ENCODE results near the gene ITGA11. TPM values are rescaled to one million over a fixed set of nuclear protein-coding genes. Genes with fewer than 3 reads are reported as not detected.

Gene ITGA11
- total and polyA plus RNA-seq, 2 donors (not counting 1 experiment from before 2014, with no cell fraction given) = 21.5 to 29.6 TPM

DNA sequence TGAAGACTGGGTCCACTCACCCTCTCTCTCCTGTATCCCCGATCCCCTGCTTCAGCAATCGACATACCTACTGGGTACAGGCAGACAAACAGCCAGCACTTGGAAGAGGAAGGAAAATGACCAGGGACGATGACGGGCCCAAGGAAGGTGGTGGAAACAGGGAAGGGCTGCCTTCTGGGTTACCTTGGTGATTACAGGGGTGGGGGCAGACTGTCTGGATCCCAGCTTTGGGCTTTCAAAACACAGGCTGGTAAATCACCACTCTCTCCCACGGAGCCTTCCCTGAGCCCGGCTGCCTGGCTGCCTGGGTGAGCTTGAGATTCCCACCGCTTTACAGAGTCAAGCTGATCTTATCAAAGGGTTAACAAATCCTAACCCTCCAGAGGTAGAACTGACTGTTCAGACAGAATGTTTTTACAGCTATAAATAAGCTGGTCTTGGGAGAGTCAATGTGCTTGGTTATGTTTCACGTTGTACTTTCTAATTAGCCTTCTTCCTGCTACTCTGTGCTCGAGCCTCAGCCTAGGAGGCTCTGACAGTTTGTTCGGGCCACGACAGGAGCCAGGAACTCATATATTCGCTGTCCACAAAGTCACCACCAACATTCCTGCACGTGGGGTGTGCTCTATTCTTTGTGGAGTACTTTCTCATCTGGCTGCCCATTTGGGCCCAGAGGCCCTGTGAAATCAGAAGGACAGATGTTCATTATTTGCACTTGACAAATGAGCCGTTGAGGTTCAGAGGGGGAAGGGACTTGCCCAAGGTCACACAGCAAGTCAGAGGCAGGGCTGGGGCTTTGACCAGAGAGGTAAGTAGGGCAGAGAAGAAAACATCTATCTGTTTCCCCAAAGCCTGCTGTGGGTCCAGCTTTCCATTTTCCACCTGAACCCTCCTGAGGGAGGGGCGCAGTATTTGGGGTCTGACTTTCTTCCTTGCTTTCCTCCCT, 91.0 kb downstream of the ITGA11 start:
- Histone ChIP-seq H3K4me3 (replicated peaks in 1 of 4; ENCODE audit: control extremely low read depth in 1 of 4, insufficient read depth in 1 of 4, low read depth in 3 of 4, low read length in 4 of 4) (no peak overlapping the region), H3K79me2 (ENCODE audit: control insufficient read depth, insufficient read depth, low read length) (no peaks in the 10 kb centered on the region), H2AFZ (ENCODE audit: low read length) (no peak overlapping the region), H3K4me2 (ENCODE audit: extremely low read depth, insufficient read depth, low read length) (no peak overlapping the region), H3K27ac (ENCODE audit: insufficient read depth, low read length) (no peak overlapping the region), H3K27me3 (ENCODE audit: control insufficient read depth, insufficient read depth, low read length) (peaks cover 7% of the 10 kb centered on the region), H3K9me3 (ENCODE audit: control insufficient read depth, insufficient read depth, low read depth, low read length) (no peaks in the 10 kb centered on the region), H3K9ac (ENCODE audit: insufficient read depth, low read length) (no peak overlapping the region), H3K36me3 (ENCODE audit: control insufficient read depth, insufficient read depth, low read length) (no peaks in the 10 kb centered on the region), H4K20me1 (ENCODE audit: control insufficient read depth, extremely low read depth, insufficient read depth, low read length) (no peaks in the 10 kb centered on the region), H3K4me1 (ENCODE audit: control insufficient read depth, extremely low read depth, insufficient read depth, low read length) (peaks cover 4% of the 10 kb centered on the region)
- peak in 1 of 2 donors; percentile 29 for DNase-seq (ENCODE audit: low read depth in 2 of 2)
- TF ChIP-seq EZH2 (IDR thresholded peaks at IDR 0.05; ENCODE audit: low read length, missing control alignments) = no peak
- TF ChIP-seq, protein P1, sequence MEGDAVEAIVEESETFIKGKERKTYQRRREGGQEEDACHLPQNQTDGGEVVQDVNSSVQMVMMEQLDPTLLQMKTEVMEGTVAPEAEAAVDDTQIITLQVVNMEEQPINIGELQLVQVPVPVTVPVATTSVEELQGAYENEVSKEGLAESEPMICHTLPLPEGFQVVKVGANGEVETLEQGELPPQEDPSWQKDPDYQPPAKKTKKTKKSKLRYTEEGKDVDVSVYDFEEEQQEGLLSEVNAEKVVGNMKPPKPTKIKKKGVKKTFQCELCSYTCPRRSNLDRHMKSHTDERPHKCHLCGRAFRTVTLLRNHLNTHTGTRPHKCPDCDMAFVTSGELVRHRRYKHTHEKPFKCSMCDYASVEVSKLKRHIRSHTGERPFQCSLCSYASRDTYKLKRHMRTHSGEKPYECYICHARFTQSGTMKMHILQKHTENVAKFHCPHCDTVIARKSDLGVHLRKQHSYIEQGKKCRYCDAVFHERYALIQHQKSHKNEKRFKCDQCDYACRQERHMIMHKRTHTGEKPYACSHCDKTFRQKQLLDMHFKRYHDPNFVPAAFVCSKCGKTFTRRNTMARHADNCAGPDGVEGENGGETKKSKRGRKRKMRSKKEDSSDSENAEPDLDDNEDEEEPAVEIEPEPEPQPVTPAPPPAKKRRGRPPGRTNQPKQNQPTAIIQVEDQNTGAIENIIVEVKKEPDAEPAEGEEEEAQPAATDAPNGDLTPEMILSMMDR (conservative IDR thresholded peaks at IDR 0.05 in 1 of 2, IDR thresholded peaks at IDR 0.05 in 1 of 2; ENCODE audit: low read depth in 1 of 2, low read length in 2 of 2) = no peak

GRCh38 chr15:68339481-68339880, 92.5 kb downstream of the ITGA11 start:
- H3K36me3 ChIP-seq (ENCODE audit: control insufficient read depth, insufficient read depth, low read length) = no peaks in the 10 kb centered on the region
- H3K9me3 ChIP-seq (ENCODE audit: control insufficient read depth, insufficient read depth, low read depth, low read length) = no peaks in the 10 kb centered on the region

DNA sequence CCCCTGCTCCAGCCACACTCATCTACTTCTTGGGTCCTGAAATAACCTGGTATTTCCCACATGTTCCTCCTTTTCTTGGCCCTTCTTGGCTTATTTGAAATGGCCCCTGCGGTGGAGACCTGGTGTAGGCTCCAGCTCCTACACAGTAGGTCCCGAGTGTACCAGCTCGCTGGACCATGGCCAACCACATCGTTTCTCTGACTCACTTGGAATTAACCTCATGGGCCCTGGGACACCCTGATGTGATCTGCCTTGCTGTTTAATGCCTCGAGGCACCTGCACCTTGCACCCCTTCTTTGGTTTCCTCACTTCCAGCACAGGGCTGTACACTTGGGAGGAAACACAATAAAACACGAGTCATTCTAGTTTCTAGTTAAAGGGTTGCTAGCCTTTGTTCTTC, 94.1 kb downstream of the ITGA11 start:
- Histone ChIP-seq H3K4me3 (replicated peaks in 1 of 4; ENCODE audit: control extremely low read depth in 1 of 4, insufficient read depth in 1 of 4, low read depth in 3 of 4, low read length in 4 of 4) (no peak overlapping the region), H3K27ac (ENCODE audit: insufficient read depth, low read length) (no peak overlapping the region), H4K20me1 (ENCODE audit: control insufficient read depth, extremely low read depth, insufficient read depth, low read length) (no peaks in the 10 kb centered on the region)

More at GRCh38 chr15:68339481-68339880, 92.5 kb downstream of the ITGA11 start:
- Histone ChIP-seq H3K27ac (ENCODE audit: insufficient read depth, low read length) (no peak overlapping the region), H3K4me3 (replicated peaks in 1 of 4; ENCODE audit: control extremely low read depth in 1 of 4, insufficient read depth in 1 of 4, low read depth in 3 of 4, low read length in 4 of 4) (no peak overlapping the region), H3K4me1 (ENCODE audit: control insufficient read depth, extremely low read depth, insufficient read depth, low read length) (peaks cover 12% of the 10 kb centered on the region), H3K79me2 (ENCODE audit: control insufficient read depth, insufficient read depth, low read length) (no peaks in the 10 kb centered on the region), H3K9ac (ENCODE audit: insufficient read depth, low read length) (no peak overlapping the region), H3K4me2 (ENCODE audit: extremely low read depth, insufficient read depth, low read length) (no peak overlapping the region), H4K20me1 (ENCODE audit: control insufficient read depth, extremely low read depth, insufficient read depth, low read length) (no peaks in the 10 kb centered on the region), H3K27me3 (ENCODE audit: control insufficient read depth, insufficient read depth, low read length) (peaks cover 6% of the 10 kb centered on the region), H2AFZ (ENCODE audit: low read length) (no peak overlapping the region)
- DNase-seq (ENCODE audit: low read depth in 2 of 2) = no peak
- TF ChIP-seq EZH2 (IDR thresholded peaks at IDR 0.05; ENCODE audit: low read length, missing control alignments) = no peak
- TF ChIP-seq, protein P1 (conservative IDR thresholded peaks at IDR 0.05 in 1 of 2, IDR thresholded peaks at IDR 0.05 in 1 of 2; ENCODE audit: low read depth in 1 of 2, low read length in 2 of 2) = no peak

More for the DNA sequence above, 94.1 kb downstream of the ITGA11 start:
- peaks cover 22% of the 10 kb centered on the region for H3K4me1 ChIP-seq (ENCODE audit: control insufficient read depth, extremely low read depth, insufficient read depth, low read length)
- DNase-seq (ENCODE audit: low read depth in 2 of 2) = no peak
- no peaks in the 10 kb centered on the region for H3K79me2 ChIP-seq (ENCODE audit: control insufficient read depth, insufficient read depth, low read length)
- no peak overlapping the region for H3K4me2 ChIP-seq (ENCODE audit: extremely low read depth, insufficient read depth, low read length)
- no peak overlapping the region for H3K9ac ChIP-seq (ENCODE audit: insufficient read depth, low read length)
- H2AFZ ChIP-seq (ENCODE audit: low read length) = no peak overlapping the region
- TF ChIP-seq, protein P1 (conservative IDR thresholded peaks at IDR 0.05 in 1 of 2, IDR thresholded peaks at IDR 0.05 in 1 of 2; ENCODE audit: low read depth in 1 of 2, low read length in 2 of 2) = no peak
- TF ChIP-seq EZH2 (IDR thresholded peaks at IDR 0.05; ENCODE audit: low read length, missing control alignments) = no peak
- H3K9me3 ChIP-seq (ENCODE audit: control insufficient read depth, insufficient read depth, low read depth, low read length) = no peaks in the 10 kb centered on the region
- H3K36me3 ChIP-seq (ENCODE audit: control insufficient read depth, insufficient read depth, low read length) = no peaks in the 10 kb centered on the region
- peaks cover 4% of the 10 kb centered on the region for H3K27me3 ChIP-seq (ENCODE audit: control insufficient read depth, insufficient read depth, low read length)

Data from fibroblast of lung (primary cell).